HG02981 (cell line): ENCODE measurements around the gene EPC2.
"Not testable (repeated sequence)": the region's sequence is repeated elsewhere in the genome, so short reads cannot be mapped to it uniquely, and the experiment has no call there.

ENCODE experiments used
- ATAC-seq: cut with Tn5 transposase; IDR thresholded peaks from one replicate; pipeline ENCODE4 v1.9.1; 2021; ENCODE audit warnings: mild to moderate bottlenecking, moderate library complexity; ENCODE audit not compliant: unreplicated experiment

Gene EPC2

GRCh38 chr2:148670773-148671172 is 26.2 kb downstream of the EPC2 start:
- no peak for ATAC-seq

DNA sequence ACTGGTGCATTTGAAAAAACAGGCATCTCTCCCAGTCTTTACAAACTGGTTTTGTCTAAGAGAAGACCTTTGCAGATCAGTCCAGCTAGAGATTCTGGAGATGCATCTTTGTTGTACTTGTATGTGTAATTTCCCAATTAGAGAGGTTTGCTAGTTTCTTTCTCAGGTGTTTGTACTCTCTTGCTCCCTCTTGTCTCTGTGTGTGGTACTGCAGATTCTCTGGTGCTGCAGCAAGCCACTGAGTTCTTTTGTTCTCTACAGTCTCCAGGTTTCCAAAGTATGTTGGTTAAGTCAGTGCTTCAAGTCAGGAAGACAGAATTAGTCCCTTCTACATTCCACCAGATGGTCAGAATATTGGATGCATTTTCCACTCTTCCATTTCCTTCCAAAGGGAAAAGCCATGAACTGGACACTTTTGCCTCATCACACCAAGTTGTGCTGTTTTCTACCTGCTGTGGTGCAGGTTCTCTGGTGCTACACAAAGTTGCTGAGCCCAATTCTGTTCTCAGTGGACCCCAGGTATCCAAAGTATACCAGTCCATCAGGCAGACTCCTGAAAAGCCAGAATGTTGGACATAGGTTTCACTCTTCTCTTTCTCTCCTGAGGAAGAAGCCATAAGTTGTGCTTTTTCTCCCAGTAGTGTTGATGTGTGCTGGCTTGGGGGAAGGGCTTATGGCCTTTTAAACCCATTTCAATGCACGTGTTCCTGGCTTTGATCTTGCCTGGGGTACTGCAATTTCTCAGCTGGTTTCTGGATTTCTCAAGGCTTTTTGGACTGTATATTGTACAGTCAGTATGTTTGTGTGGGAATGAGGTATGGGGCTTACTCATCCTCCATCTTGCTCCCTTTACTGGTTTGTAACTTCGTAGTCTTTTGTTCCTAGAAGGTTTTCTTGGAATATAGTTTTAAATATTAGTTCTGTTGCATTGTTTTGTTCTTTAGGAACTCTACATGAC is 29.8 kb downstream of the EPC2 start:
- no peak for ATAC-seq

DNA sequence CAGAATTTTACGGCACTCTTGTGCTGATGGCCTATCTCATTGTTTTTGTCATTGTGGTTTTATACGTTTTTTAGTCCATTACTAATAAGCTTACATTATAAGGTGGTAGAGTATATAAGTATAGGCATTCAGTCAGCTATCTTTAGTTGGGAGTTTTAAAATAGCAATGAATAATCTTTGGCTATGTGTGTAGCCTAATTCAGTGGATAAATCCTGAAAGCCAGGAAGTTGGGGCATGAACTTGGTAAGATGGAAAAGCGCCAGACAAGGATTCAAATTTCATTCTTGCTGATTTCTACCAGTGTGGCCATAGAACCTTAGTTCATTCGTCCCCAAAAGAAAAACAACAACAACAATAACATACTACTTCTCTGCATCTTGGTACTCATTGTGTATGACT is 31.2 kb downstream of the EPC2 start:
- no peak for ATAC-seq

DNA sequence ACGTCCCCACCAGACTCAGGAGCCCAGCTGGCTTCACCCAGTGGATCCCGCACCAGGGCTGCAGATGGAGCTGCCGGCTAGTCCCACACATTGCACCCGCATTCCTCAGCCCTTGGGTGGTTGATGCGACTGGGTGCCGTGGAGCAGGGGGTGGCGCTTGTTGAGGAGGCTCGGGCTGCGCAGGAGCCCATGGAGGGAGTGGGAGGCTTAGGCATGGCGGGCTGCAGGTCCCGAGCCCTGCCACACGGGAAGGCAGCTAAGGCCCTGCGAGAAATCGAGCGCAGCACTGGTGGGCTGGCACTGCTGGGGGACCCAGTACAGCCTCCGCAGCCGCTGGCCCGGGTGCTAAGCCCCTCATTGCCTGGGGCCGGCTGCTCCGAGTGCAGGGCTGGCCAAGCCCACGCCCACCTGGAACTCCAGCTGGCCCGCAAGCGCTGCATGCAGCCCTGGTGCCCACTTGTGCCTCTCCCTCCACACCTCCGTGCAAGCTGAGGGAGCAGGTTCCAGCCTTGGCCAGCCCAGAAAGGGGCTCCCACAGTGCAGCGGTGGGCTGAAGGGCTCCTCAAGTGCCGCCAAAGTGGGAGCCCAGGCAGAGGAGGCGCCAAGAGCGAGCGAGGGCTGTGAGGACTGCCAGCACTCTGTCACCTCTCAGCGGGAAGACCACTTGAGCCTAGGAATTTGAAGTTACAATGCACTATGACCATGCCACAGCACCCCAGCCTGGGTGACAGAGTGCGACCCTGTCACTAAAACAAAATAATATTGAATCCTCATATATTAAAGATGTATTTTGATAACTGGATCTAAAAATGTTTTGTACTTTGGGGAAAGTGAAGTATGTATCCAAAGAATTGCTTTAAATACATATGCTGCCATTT is 34.0 kb downstream of the EPC2 start:
- not testable (repeated sequence) for ATAC-seq

GRCh38 chr2:148680462-148680861 is 35.9 kb downstream of the EPC2 start:
- ATAC-seq, result no peak

DNA sequence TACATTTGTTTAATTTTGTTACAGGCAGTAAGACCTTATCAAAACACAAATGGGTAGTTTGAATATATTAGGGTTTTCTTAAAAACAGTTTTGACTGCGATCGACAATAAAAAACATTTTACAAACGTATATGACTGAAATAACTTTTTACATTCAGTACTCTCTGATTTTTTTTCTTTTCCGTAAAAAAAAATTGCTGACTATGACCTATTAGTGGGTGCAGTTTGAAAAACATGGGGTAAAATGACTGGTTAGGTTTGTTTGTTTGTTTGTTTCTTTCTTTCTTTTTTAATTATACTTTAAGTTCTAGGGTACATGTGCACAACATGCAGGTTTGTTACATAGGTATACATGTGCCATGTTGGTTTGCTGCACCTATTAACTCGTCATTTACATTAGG is 36.9 kb downstream of the EPC2 start:
- ATAC-seq, result no peak

DNA sequence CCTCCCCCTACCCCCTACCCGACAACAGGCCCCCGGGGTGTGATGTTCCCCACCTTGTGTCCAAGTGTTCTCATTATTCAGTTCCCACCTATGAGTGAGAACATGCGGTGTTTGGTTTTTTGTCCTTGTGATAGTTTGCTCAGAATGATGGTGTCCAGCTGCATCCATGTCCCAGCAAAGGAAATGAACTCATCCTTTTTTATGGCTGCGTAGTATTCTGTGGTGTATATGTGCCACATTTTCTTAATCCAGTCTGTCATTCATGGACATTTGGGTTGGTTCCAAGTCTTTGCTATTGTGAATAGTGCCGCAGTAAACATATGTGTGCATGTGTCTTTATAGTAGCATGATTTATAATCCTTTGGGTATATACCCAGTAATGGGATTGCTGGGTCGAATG is 37.3 kb downstream of the EPC2 start:
- not testable (repeated sequence) for ATAC-seq

DNA sequence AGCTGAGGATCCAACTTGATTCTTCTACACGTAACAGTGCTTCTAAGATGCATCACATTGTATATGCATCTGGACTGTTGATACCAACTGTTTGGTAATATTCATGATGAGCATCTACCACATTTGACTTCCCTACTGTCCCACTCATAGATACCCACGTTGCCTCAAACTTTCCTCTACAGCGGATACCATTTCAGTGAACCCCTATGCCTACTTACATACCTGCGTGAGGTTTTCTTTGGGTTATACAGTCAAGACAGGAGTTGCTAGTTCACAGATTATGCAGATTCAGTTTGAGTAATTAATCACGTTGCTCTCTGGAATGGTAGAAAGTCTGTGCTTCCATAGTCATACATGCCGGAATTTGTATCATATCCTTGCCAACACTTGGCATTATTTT is 40.0 kb downstream of the EPC2 start:
- ATAC-seq, result no peak

DNA sequence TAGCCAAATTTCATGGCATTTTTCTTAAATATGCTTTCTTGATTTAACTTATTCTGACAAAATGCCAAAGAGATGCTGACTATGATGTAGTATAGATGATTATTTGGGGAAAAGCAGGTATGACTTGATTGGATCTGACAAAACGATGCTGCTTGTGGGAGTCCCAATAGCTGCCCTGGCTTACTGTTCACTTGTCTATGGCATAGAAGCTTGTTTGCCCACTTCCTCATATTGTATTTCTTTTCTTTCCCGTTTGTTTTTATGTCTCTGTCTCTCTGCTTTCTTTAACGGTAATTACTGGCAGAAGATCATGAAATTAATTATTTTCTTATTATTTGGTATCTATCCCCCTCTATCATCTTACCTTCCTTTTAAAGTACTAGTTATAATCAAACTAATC is 43.0 kb downstream of the EPC2 start:
- ATAC-seq, result no peak

- ATAC-seq, result not testable (repeated sequence)
Observed at GRCh38 chr2:148688011-148688410, 43.5 kb downstream of the EPC2 start.

DNA sequence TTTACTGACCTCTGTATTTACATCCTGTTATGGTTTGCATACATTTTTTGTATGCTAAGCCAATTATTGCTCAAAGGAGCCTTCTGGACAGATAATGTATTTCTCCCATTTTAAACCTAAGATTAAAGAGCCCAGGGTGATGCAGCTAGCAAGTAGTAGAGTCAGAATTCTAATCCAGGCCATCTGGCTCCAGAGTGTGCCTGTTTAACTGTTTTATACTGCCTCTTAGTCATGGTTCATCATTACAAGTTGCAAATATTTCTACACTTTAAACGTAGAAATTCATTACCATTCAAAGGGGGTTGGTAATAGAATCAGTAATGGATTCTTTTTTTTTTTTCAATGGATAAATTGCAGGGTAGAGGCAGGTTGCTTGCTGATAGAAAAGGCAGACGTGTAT is 52.4 kb downstream of the EPC2 start:
- no peak for ATAC-seq

DNA sequence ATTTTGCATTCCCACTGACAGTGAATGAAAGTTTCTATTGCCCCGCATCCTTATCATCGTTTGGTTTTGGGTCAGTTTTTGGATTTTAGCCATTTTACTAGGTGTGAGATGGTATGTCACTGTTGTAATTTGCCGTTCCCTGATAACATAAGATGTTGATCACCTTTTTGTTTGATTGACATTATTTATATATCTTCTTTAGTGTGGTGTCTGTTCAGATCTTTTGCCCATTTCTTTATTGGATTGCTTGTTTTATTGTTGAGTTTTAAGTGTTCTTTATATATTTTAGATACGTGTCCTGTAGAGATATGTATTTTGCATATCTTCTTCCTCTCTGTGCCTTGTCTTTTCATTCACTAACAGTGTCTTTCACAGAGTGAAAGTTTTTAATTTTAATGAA is 55.3 kb downstream of the EPC2 start:
- ATAC-seq, result no peak

GRCh38 chr2:148701039-148701438 is 56.5 kb downstream of the EPC2 start:
- no peak for ATAC-seq

- ATAC-seq, result no peak
Observed at GRCh38 chr2:148701877-148702276, 57.3 kb downstream of the EPC2 start.

DNA sequence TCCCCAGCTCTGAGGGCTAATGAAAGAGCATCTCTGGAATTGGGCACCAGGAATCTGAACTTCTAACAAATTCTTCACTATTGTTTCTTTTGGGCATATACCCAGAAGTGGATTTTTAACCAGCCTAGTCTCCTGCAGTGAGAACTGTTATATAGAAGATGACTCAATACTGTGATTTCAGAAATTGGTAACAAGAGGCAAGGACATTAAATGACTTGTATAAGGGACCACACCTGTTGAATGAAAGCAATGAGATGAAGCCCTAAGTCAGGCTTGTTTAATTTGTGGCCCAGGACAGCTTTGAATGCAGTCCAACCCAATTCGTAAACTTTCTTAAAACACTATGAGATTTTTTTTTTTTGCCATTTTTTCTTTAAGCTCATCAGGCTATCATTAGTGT is 57.9 kb downstream of the EPC2 start:
- no peak for ATAC-seq

- no peak for ATAC-seq
Observed at GRCh38 chr2:148704247-148704646, 59.7 kb downstream of the EPC2 start.

- ATAC-seq, result no peak
Observed at GRCh38 chr2:148716378-148716920, 71.9 kb downstream of the EPC2 start.

DNA sequence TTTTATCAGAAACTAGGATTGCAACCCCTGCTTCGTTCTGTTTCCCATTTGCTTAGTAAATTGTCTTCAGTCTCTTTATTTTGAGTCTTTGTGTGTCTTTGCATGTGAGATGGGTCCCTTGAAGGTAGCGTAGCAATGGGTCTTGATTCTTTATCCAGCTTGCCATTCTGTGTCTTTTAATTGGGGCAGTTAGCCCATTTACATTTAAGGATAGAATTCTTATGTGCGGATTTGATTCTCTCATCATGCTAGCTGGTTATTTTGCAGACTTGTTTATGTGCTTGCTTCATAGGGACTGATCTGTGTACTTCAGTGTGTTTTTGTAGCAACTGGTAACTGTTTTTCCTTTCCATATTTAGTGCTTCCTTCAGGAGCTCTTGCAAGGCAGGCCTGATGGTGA is 73.5 kb downstream of the EPC2 start:
- ATAC-seq, result no peak

DNA sequence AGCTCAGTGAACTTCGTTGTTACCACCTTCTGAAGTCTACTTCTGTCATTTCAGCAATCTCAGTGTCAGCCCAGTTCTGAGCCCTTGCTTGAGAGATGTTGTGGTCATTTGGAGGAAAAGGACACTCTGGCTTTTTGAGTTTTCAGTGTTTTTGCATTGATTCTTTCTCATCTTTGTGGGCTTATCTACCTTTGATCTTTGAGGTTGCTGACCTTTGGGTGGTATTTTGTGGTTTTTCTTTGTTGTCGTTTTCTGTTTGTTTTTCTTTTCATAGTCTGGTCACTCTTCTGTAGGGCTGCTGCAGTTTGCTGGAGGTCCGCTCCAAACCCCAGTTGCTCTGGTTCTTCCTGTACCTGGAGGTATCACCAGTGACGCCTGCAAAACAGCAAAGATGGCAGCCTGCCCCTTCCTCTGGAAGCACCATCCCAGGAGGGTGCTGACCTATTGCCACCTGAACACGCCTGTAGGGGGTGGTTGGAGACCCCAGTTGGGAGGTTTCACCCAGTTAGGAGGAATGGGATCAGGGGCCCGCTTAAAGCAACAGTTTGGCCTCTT is 74.7 kb downstream of the EPC2 start:
- no peak for ATAC-seq

GRCh38 chr2:148719941-148720436 is 75.4 kb downstream of the EPC2 start:
- no peak for ATAC-seq

DNA sequence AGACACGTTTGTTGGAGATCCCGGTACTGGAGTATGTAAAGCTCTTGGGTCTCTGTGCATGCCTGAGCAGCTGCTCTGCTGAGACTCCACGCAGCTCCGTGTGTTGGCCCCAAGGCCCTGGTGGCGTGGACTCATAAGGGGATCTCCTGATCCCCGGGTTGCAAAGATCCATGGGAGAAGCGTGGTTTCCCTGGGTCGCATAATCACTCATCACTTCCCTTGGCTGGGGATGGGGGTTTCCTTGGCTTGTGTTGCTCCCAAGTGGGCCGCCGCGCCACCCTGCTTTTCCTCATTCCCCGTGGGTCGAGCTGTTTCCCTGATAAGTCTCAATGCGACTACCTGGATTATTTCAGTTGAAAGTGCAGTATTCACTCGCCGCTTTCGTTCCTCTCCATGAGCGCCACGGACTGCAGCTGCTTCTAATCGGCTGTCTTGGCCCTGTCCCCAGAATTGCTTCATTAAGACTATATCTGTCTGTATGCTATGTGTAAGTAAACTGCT is 76.0 kb downstream of the EPC2 start:
- ATAC-seq, result no peak
